Choroid plexus epithelial cell (primary cell): Measurements from ENCODE around the gene RCAN2.

Experiments
- DNase-seq: peaks from one replicate; pipeline ENCODE4 v3.0.0-alpha.2; 2010; ENCODE audit warnings: low read depth
- H3K4me3 ChIP-seq: 2 replicates; pipeline ENCODE4 v1.5.1; 2011; ENCODE audit warnings: low read depth, mild to moderate bottlenecking, control low read depth, low read length, moderate library complexity
- CTCF ChIP-seq: conservative IDR thresholded peaks from 2 replicates; pipeline ENCODE4 v1.5.1; 2011; ENCODE audit warnings: low read depth, mild to moderate bottlenecking, control low read depth, inconsistent platforms, low read length, moderate library complexity

The RCAN2 gene

GRCh38 chr6:46491201-46491627 lies at the start of gene RCAN2:
Gene RCAN2, minus strand, starts transcription at chr6:46491449.
- peak; percentile 40 for DNase-seq
- H3K4me3 ChIP-seq = peak within 1 kb of the TSS; percentile 59
- no peak for TF ChIP-seq CTCF

GRCh38 chr6:46539866-46540265 lies 48.6 kb upstream of the RCAN2 start:
- DNase-seq = no peak
- H3K4me3 ChIP-seq = no peak overlapping the region
- no peak for TF ChIP-seq CTCF

- no peak for TF ChIP-seq CTCF
- DNase-seq = no peak
Observed at GRCh38 chr6:46538800-46539480, 47.7 kb upstream of the RCAN2 start.

GRCh38 chr6:46530896-46531295 lies 39.6 kb upstream of the RCAN2 start:
- H3K4me3 ChIP-seq = no peak overlapping the region
- TF ChIP-seq CTCF = no peak
- no peak for DNase-seq

More at GRCh38 chr6:46538800-46539480, 47.7 kb upstream of the RCAN2 start:
- H3K4me3 ChIP-seq = no peak overlapping the region

GRCh38 chr6:46528961-46529750 lies 37.9 kb upstream of the RCAN2 start:
- no peak for TF ChIP-seq CTCF
- DNase-seq = peak; percentile 41

GRCh38 chr6:46526607-46527006 lies 35.4 kb upstream of the RCAN2 start:
- no peak for DNase-seq
- no peak overlapping the region for H3K4me3 ChIP-seq
- no peak for TF ChIP-seq CTCF

More at GRCh38 chr6:46528961-46529750, 37.9 kb upstream of the RCAN2 start:
- H3K4me3 ChIP-seq = no peak overlapping the region

- no peak for DNase-seq
- H3K4me3 ChIP-seq = no peak overlapping the region
- TF ChIP-seq CTCF = no peak
Observed at GRCh38 chr6:46525583-46525982, 34.3 kb upstream of the RCAN2 start.
